ENCODE results near the gene ABCC5.
"Not testable (repeated sequence)": the region's sequence is repeated elsewhere in the genome, so short reads cannot be mapped to it uniquely, and the experiment has no call there.

Gene ABCC5

DNA sequence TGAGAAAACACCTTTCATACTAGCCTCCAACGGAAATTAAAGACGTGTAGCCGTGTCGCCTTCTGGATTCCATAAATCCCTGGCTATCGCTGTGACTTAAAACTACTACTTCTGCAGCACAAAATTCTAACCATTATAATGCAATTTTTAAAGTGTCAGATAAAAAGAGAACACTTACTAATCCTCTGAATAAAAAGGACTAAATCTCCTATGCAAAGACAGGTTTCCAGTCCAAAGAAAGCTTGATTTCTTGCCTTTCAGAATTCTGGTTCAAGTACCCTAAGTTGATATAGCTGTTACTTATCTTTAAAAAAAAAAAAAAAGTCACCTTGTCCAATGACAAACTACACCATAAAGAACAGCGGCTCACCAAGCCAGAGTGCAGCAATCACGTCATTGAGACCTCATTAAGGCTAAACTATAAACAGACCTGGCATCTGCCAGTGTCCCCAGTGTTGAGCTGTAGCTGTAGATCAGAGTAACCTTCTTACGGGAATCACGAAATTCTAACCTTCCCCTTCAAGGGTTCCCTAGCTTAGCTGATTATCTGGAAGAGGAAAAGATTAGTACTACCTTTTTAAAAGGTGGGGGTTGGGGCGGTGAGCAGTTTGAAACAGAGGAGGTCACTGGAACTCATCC lies 2.2 kb downstream of the ABCC5 start:
- no peak for DNase-seq

DNA sequence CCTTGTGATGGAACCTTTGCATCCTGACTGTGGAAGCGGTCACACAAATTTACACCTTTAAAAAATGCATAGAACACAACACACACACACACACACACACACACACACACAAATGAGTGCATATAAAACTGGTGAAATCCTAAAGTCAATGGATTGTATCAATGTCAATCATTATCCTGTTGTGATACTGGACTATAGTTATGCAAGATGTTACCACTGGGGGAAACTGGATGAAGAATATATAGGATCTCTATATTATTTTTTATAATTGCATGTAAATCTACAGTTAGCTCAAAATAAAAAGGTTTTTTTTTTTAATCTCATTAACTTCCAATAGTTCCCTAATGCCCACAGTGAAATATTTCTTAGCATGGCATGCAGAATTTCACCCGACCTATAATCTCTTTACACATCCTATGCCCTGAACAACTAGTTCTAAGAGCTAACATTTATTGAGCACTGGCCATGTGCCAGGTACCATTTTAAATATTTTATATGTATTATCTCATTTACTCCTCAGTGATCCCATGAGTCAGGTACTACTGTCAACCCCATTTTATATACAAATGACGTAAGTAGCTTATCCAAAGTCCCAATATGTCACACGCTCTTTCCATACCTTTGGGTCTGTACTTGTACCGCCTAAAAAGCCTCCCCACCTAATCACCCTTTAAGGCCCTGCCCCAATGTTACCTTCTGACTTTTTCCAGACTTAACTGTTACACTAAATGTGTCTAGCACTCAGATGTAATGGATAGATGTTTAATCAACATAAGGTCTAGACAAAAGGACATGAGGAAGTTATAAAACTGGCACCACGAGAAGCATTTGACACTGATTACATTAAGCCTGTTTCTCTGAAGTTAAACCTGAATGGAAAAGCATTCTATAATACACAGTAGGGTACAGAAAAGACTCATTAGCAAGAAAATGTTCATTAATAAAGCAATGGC lies 5.5 kb downstream of the ABCC5 start:
- DNase-seq, result no peak

DNA sequence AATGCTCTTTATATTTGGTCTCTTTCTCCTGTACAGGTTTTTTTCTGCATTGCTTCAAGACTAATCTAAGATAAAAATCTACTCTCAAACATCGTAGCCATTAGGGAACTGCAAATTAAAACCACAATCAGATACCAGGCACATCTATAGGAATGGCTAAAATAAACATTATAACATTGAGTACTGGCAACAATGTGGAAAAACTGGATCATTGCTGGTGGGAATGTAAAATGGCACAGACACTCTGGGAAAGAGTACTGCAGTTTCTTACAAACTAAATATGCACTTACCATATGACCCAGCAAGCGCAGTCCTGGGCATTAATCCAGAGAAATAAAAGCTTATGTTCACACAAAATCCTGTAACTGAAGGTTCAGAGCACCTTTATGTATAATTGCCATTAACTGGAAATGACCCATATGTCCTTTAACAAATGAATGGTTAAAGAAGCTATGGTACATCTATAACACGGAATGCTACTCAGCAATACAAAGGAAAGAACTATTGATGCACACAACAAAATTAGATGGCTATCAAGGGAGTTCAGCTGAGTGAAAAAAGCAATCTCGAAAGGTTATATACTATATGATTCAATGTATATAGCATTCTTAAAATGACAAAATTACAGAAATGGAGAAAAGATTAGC lies 6.3 kb downstream of the ABCC5 start:
- DNase-seq, result no peak

- DNase-seq, result no peak
These were observed 9.5 kb downstream of the ABCC5 start for GRCh38 chr3:184008161-184008560.

DNA sequence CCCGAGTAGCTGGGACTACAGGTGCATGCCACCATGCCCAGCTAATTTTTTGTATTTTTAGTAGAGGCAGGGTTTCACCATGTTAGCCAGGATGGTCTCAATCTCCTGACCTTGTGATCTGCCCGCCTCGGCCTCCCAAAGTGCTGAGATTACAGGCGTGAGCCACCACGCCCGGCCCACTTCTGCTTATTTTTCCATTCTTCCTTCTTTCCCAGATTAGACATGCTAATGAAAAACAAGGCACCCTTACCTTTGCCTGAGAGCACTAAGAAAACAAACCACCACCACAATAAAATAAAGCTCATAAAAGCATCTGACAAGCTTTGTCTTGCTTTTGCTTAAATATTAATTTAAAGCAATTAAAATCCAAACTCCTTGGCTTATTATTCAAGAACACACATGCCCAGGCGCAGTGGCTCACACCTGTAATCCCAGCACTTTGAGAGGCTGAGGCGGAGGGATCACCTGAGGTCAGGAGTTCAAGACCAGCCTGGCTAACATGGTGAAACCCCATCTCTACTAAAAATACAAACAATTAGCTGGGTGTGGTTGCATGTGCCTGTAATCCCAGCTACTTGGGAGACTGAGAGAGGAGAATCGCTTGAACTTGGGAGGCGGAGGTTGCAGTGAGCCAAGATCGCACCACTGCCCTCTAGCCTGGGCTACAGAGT lies 10.4 kb downstream of the ABCC5 start:
- not testable (repeated sequence) for DNase-seq

DNA sequence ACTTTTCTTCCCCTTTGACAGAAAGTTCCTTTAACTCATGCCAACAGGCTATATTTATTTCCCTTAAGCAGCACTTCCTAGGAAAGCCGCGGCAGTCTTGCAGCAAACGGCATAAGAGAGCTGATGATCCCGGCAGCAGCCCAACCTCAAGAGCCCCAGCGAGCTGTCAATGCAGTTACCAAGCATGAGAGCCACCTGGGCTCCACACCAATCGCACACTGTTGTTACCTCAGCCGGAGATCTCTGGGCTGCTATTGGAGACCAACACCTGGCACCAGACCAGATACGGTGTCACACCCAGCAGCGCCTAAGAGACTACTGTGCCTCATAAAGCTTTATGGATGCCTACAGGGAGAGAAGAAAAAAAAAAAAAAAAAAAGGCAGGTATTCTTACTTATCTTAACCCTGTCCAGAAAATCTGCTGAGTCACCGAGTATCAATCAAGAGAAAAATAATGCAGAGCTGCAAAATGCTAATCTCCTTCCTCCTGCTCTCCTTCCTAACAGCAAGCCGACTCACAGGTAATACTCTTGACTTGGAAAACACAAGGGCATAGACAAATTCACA lies 11.7 kb downstream of the ABCC5 start:
- DNase-seq, result peak; percentile 25 to 30

GRCh38 chr3:184004476-184004875 lies 13.2 kb downstream of the ABCC5 start:
- peak; percentile 21 to 44 for DNase-seq

DNA sequence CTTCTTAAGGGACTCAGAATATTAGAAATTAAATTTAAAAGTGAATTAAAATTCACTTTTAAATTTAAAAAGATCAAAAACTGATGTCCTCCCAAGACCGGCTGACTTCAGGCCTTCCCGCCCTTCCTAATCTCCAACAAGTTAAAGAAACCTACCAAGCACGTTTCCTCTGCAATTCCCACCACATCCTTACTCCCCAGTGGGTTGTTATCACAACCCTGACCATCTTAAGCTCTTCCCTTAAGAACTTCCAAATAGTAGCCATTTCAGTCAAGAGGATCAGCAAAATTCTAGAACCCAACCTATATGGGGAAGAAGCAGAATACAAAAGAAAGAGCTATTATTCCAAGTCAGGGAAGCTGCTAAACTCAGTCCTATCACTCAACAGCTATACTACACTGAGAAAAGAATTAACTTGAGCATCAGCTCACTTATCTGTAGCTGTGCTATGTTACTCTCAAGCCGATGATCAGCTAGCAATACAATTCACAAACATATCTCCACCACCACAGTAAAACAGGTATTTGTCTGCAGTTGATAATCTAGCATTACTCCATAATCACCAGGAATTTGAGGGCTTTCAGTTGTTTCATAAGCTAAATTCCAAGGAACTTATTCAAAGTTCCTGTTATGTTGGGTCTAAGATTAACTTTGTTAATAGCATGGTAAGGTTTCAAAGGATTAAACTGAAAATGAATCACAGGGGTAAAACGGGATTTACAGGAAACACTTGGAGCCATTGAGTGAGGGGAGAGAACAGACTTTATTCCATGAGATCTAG lies 14.3 kb downstream of the ABCC5 start:
- DNase-seq, result no peak

- no peak for DNase-seq
These were observed 15.2 kb downstream of the ABCC5 start for GRCh38 chr3:184002469-184002868.

- no peak for DNase-seq
These were observed 15.9 kb downstream of the ABCC5 start for GRCh38 chr3:184001761-184002160.

- no peak for DNase-seq
These were observed 26.3 kb downstream of the ABCC5 start for GRCh38 chr3:183991403-183991802.

DNA sequence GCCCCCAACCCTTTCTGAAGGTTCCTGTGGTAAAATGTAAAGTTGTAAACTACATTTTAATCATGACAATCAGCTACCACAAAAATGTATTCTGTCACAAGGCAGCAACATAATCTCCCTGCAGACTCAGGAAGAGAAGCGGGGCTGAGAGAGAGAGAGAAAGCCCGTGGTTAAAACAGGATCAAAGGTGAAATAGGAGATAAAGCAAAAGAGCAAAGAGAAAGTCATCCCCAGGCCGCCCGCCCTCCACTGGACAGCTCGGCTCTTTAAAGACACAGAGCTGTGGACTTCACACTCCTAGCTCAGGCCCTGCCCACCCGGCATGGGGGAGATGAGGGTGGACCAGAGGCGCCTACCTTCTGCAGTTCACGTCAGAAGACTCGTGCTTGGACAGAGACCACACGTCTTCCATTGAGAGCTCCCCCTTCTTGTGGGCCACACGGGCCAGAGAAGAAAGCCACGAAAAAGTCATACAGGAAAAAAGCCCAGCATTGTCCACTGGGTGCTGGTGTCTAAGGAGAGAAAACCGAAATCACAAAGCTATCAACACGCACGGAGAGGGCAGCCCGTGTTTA lies 29.4 kb downstream of the ABCC5 start:
- no peak for DNase-seq

GRCh38 chr3:183987000-183987600 lies 30.6 kb downstream of the ABCC5 start:
- no peak for DNase-seq

DNA sequence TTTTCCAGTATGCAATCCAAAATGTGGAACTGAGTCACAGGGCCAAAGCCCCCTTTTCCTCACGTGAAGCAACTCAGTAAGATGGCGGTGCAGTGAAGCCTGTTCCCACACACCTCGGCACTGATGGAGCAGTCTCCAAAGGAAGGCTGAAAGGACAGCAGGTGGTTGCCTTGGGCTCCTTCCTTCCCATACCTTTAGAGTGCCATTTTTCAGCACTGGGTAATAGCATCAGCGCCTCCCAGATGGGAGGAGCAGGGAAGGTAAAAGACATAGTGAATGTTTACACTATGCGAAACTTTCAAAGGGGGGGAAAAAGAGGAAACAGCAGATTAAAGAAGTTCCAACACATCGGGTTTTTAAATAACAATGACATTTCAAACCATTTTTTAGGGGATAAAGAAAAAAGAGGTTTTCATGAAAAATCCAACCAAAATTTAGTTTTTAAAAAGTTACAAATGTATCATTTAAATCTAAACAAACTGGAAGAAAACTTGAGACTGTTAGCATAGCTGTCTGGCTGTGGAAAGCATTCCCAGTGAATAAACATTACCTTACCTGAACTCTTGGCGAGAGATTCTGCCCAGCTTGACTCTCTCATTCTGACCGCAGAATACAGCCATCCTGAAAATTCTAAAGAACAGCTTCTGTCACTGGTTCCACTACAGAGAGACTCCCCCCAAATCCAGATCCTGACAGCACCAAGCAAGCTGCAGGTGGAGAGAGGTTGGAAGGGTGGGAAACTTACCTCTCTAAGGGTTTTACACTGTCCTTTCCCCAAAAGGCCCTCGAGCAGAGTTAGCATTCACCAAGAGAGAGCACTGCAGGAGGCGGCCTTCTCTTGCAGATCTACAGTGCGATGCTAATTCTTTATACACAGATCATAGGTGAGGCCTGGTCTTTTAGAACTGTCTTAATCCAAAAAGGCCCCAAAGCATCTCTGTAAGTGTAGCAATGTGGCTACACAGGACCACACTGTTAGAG lies 32.6 kb downstream of the ABCC5 start:
- no peak for DNase-seq

- no peak for DNase-seq
These were observed 33.5 kb downstream of the ABCC5 start for GRCh38 chr3:183984127-183984740.

GRCh38 chr3:183981990-183982644 lies 35.6 kb downstream of the ABCC5 start:
- no peak for DNase-seq

DNA sequence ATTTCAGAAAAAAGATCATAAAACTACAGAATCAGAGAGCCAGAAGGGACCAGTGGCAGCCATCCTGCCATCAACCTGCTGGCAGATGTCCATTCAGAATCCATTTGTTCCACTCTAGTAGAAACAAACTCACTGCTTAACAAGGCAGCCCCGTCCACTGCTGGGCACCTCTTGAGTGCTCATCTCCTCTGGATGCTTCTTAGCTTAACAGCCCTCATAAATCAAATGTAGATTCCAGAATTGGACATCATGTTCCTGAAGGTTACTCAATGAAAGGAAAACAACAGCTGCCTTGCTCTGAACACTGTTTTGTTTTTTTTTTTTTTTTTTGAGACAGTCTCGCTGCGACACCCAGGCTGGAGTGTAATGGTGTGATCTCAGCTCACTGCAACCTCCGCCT lies 37.3 kb downstream of the ABCC5 start:
- no peak for DNase-seq

GRCh38 chr3:183975981-183976662 lies 41.6 kb downstream of the ABCC5 start:
- DNase-seq, result peak in 1 of 2 donors; percentile 6
